ENCODE measurements around the gene PJVK.

Gene PJVK

DNA sequence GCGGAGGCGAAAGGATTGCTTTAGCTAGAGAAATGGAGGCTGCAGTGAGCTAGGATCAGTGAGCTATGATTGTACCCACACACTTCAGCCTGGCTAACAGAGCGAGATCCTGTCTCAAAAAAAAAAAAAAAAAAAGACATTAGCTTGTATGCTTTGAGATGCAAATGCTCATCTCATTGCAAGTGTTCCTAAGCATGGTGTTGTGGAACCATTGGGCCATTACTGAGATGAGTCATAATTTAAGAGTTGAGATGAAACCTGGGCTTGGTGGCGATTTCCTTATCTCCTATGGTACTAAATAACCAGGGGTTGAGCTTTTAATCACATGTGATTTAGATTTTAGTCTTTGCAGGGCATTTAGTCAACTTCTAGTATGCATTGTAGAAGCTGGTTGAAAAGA lies 31.3 kb downstream of the PJVK start:
- peak in 1 of 5 experiments; percentile 75 for DNase-seq

DNA sequence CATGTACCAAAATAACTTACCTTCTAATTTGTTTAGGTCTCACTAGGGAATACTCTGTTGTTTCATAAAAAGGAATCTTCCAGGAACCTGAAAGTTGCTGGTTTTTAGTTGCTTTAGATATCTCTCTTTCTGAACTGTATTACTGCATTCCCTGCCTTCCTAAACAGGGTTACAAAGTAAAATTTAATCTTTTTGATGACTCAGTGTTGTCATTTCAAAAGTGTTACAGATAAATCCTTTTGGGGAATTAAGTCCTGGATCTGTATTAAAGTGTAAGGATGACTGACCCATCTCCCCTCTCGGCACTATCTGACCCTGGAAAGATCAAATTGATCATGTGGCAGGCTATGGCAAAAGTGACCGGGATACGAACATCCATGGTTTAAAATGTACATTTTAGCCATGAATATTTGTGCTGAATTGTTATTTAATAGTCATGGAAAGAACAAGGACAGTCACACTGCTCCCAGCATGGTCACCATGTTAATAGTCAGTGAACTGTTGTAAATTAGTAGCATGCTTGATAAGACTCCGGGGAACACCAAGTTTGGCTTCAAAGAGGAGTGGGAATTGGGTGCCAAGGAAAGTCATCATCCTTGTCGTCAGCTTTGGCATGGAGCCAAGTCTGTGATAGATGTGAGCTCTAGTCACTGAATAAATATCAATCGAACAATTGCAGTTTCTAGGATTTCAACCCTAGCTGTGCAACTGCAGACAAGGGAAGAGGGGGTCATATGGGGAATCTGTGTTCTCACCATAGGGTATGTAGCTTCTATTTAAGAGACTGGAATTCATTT lies 33.3 kb downstream of the PJVK start:
- DNase-seq, result no peak

DNA sequence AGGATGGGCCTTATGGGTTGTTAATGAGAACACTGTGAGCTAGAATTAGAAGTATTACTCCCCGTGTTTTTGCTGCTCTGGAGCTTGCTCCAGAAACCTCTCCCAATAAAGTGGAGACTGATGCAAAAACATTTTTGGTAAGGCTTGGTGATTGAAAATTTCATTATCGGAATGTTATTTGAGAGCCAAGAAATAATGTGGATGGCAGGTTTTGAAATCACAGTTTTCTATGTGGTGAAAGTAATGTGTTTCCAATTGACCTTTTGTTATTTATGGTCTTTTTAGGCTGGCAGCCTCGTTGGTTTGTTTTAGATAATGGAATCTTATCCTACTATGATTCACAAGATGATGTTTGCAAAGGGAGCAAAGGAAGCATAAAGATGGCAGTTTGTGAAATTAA lies 34.2 kb downstream of the PJVK start:
- no peak for DNase-seq

DNA sequence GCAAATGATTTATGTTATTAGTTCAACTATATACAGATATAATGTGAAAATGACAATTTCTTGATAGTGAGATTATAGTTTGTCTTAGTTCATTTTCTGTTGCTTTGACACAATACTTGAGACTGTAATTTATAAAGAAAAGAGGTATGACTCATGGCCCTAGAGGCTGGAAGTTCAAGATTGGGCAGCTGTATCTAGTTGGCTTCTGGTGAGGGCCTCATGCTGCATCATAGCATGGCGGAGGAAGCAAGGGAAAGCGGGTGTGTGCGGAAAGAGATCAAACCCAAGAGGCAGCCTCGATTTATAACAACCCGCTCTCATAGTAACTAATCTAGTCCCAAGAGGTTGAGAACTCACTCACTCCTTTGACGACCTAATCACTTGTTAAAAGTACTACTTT lies 40.4 kb downstream of the PJVK start:
- DNase-seq, result no peak

DNA sequence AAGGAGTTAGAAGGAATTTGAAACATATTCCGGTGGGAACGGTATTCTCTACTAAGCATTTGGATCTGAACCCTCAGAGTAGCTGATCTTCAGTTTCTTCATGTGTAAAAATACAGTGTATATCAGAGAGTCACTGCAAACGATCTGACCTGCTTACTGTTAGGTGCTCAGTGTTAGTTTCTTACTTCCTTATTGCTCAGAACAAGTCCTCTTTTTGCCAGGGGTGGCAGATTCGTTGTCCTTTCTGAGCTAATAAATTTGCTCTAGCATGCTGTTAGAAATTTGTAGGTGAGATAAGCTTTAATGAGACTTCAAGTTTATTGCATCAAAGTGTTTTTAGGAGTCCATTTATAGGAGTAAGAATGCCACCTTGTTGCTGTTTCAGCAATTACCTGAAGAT lies 44.9 kb downstream of the PJVK start:
- DNase-seq, result no peak

DNA sequence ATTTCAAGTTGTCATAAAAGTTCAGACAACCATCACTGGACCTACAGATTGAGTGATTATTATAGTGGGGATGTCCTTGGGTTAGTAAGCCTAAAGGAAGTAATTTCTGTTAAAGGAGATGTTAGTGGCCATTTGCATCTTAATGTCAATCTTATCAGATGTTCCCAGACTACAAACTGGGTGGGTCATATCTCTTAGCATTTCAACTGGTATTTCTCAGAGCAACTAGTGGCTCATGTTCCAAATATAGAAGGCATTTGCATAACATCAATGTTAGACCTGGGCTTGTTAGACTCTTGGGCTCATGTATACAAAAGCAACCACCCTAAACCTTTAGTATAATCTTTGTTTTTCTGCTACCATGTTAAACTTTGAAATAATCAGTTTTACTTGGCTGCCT lies 47.0 kb downstream of the PJVK start:
- DNase-seq, result no peak

DNA sequence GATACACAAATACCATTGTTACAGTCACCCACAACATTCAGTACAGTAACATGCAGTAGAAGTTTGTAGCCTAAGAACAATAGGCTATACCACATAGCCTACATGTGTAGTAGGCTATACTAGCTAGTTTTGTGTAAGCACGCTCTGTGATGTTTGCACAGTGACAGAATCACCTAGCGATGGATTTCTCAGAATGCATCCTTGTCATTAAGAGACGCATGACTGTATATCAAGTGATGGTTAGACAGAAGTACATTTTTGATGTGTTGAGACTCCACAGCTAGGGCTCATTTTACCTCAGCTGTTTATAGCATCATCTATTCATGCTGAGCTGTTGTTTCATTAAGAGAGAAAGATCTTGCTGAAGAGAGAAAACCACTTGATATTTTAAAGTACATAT lies 48.5 kb downstream of the PJVK start:
- DNase-seq, result no peak

DNA sequence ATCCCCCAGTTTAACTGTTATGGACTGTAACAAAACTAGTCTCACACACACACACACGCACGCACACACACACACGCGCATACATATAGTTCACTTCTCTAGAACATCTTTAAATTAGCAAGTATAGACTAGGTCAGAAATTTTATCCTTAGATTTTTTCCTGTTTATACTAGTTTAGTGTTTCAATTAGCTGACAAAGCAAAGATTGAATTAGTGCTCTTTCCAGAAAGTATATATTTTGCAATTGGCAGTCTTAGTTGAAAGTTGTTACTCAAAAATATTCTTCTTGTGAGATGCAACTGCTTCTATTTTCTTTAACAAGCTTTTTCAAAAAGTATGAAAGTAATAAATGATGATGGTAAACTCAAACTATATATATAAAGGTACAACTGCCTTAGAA lies 51.6 kb downstream of the PJVK start:
- no peak for DNase-seq

DNA sequence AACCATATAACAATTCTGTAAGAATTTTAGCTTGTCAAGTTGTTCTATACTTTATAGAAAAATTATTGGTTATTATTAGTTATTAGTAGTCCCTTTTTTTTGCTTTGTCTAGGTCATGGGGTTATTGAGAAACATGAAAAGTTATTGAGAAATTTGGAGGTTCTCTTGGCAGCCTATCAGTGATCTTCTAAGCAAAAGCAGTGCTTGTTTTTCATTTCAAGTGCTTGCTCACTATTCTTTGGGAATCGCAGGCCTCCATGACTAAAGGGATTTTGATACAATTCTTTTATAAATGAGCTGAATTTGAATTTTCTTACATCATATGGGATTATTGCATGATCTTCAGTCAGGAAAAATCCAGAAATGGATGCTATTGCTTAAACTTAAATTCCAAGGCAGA lies 54.9 kb downstream of the PJVK start:
- DNase-seq, result no peak

DNA sequence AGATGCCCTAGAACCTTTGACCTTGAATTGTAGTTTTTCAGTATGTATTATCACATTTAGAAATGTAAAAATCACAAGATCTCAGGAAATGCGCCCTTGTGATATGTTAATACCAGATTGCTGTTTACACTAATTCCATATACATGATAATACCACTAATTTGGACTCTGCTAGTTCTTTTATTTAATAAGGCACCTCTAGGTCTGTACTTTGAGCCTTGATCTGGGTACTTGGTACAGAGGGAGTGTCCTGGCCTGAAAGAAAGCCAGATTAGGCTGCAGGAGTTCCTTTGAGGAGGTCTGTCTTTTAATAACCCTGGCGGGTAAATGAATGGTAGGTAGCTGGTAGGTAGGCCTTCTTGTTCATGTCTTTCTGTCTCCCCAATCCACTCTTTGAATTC lies 55.3 kb downstream of the PJVK start:
- DNase-seq, result no peak

DNA sequence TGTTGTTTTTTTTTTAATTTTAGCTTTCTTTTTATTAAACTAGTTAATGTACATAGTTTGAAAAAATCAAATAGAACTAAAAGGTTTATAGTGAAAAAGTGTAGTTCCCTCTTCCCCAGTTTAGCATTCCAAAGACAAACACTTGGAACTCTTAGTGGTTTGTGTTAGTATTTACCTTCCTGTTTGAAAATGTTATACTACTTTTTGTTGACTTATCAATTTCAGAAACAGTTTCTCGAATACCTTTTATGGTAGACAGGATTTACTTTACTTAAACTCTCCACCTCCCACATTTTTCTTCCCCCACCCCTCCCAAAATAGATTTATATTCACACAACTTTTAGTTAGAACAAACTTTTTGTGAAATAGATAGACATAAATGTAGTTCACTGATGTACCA lies 55.8 kb downstream of the PJVK start:
- DNase-seq, result no peak

DNA sequence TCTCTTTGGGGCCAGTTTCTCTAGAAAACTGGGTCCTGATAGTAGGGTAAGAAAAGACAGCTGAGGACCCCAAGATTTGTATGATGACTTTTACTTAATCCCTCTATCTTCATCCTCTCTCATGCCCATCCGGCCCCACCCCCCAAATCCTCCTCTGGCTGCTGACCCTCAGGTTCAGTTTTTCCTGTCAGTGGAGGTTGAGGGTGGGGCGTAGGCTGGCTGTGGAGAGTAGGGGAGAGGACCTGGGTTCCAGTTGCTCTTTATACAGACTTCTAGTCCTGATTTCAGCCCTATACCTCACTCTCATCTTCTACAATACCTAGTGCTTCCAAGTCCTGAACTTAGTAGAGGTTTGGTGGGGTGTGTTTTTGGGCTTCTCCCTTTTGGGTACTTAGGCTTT lies 57.5 kb downstream of the PJVK start:
- DNase-seq, result no peak

DNA sequence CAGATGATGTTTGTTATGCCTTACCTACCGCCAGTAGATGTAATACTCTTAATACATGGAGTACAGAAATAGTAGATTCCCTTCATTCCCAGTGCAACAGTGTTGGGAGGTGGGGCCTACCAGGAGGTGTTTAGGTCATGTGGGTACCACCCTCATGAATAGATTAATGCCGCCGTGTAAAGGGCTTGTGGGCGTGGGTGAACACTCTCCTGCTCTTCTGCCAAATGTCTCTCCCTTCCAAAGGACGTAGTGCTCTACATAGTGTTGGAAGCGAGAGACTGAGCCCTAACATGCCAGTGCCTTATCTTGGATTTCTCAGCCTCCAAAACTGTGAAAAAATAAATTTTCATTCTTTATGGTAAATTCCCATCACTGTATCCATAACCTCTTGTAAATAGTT lies 59.2 kb downstream of the PJVK start:
- DNase-seq, result no peak
